WTC11 (cell line): Measurements from ENCODE around the gene ZNF574. TPM values are rescaled to one million over a fixed set of nuclear protein-coding genes. Genes with fewer than 3 reads are reported as not detected.

Experiments
- ATAC-seq: fragments of 200-7000 bp; cut with Tn5 transposase; 2 replicates; pipeline ENCODE4 v1.10.0; 2021; ENCODE audit warnings: mild to moderate bottlenecking, moderate library complexity
- CTCF ChIA-PET: fragments of 300-600 bp; sonication (Branson Sonifier 250); formaldehyde crosslinking; loops from one replicate; lab custom pipeline; 2021; ENCODE audit warnings: antibody characterized with exemption; lab: Charles Lee
- POLR2A ChIA-PET: fragments of 350-600 bp; sonication (Branson Sonifier 250); formaldehyde crosslinking; loops from one replicate; lab custom pipeline; 2021; ENCODE audit warnings: antibody characterized with exemption; lab: Charles Lee
- DNase-seq: peaks from one replicate; pipeline ENCODE4 v3.0.0; 2021; ENCODE audit warnings: low spot score
- H3K27ac Mint-ChIP-seq: 2 replicates; pipeline ENCODE4 v1.8.0; 2021; ENCODE audit warnings: mixed read lengths
- H3K27me3 Mint-ChIP-seq: 2 replicates; pipeline ENCODE4 v1.8.0; 2021; ENCODE audit warnings: low read depth, mild to moderate bottlenecking, moderate library complexity, mixed read lengths
- H3K36me3 Mint-ChIP-seq: 2 replicates; pipeline ENCODE4 v1.8.0; 2021; ENCODE audit warnings: mixed read lengths
- H3K4me1 Mint-ChIP-seq: 2 replicates; pipeline ENCODE4 v1.8.0; 2022; ENCODE audit warnings: mixed read lengths
- H3K4me3 Mint-ChIP-seq: 2 replicates; pipeline ENCODE4 v1.8.0; 2021; ENCODE audit warnings: mild to moderate bottlenecking, moderate library complexity, mixed read lengths
- H3K9me3 Mint-ChIP-seq: 2 replicates; pipeline ENCODE4 v1.8.0; 2021; ENCODE audit warnings: mixed read lengths
- ATF6 ChIP-seq: sonication (generic); formaldehyde crosslinking; IDR thresholded peaks from 2 replicates; pipeline ENCODE4 v1.8.1; 2023; ENCODE audit warnings: mild to moderate bottlenecking, missing genetic modification reagents
- CBFB ChIP-seq: sonication (generic); formaldehyde crosslinking; IDR thresholded peaks from 2 replicates; pipeline ENCODE4 v1.8.1; 2022; ENCODE audit warnings: mild to moderate bottlenecking, low read depth, missing genetic modification reagents
- CREB1 ChIP-seq: sonication (generic); formaldehyde crosslinking; IDR thresholded peaks from 2 replicates; pipeline ENCODE4 v1.8.0; 2023; ENCODE audit warnings: mild to moderate bottlenecking, missing genetic modification reagents
- CREM ChIP-seq: sonication (generic); formaldehyde crosslinking; IDR thresholded peaks from 2 replicates; pipeline ENCODE4 v1.8.1; 2022; ENCODE audit warnings: mild to moderate bottlenecking, missing genetic modification reagents, moderate library complexity
- EMX1 ChIP-seq: fragments of 250-450 bp; sonication (Bioruptor Pico); IDR thresholded peaks from 2 replicates; pipeline ENCODE4 v1.8.0; 2021; ENCODE audit warnings: mild to moderate bottlenecking
- ESRRA ChIP-seq: sonication (generic); formaldehyde crosslinking; IDR thresholded peaks from 2 replicates; pipeline ENCODE4 v1.8.1; 2022; ENCODE audit warnings: mild to moderate bottlenecking, missing genetic modification reagents, borderline replicate concordance
- PRDM15 ChIP-seq: sonication (generic); formaldehyde crosslinking; IDR thresholded peaks from 2 replicates; pipeline ENCODE4 v1.8.0; 2022; ENCODE audit warnings: missing genetic modification reagents
- SMAD4 ChIP-seq: sonication (generic); formaldehyde crosslinking; IDR thresholded peaks from 2 replicates; pipeline ENCODE4 v1.8.0; 2022; ENCODE audit warnings: mild to moderate bottlenecking, missing genetic modification reagents
- SP1 ChIP-seq: sonication (generic); formaldehyde crosslinking; conservative IDR thresholded peaks from 2 replicates; pipeline ENCODE4 v1.8.1; 2022; ENCODE audit warnings: missing genetic modification reagents
- STAT6 ChIP-seq: sonication (generic); formaldehyde crosslinking; conservative IDR thresholded peaks from 2 replicates; pipeline ENCODE4 v1.8.1; 2023; ENCODE audit warnings: mild to moderate bottlenecking, low read depth, missing genetic modification reagents, moderate library complexity
- ZNF423 ChIP-seq: fragments of 250-450 bp; sonication (Bioruptor Pico); IDR thresholded peaks from 2 replicates; pipeline ENCODE4 v2.1.2; 2022; ENCODE audit warnings: mild to moderate bottlenecking, moderate library complexity
- ZNF512 ChIP-seq: sonication (generic); formaldehyde crosslinking; IDR thresholded peaks from 2 replicates; pipeline ENCODE4 v1.8.1; 2022; ENCODE audit warnings: missing genetic modification reagents, borderline replicate concordance
- total RNA-seq: library from RNA; stranded (reverse); gene quantifications from 3 replicates; pipeline ENCODE4 v1.2.3, GENCODE V29; 2021

The ZNF574 gene
- total RNA-seq, 1 experiment from 2014 or later, result 30.6 TPM

GRCh38 chr19:42123765-42124164 is 47.8 kb downstream of the ZNF574 start (continued):
- TF ChIP-seq ZNF512 (CRISPR knock-in tag) (no peak), STAT6 (CRISPR knock-in tag) (no peak), PRDM15 (no peak), SP1 (CRISPR knock-in tag) (no peak), ESRRA (no peak), ZNF423 (no peak), SMAD4 (CRISPR knock-in tag) (no peak), CREM (CRISPR knock-in tag) (no peak)
- TF ChIP-seq, all 79 proteins: peak for 0

- no peak for ATAC-seq
- Mint-ChIP-seq H3K4me3 (no peak overlapping the region), H3K27me3 (0 out of 2 replicates have a peak, but pooled peaks cover 4% of the 10 kb centered on the region), H3K4me1 (peaks cover 12% of the 10 kb centered on the region), H3K36me3 (peaks cover 3% of the 10 kb centered on the region; the same call in 1 of the 2 replicates), H3K27ac (no peak overlapping the region), H3K9me3 (peaks cover 4% of the 10 kb centered on the region)
- ChIA-PET CTCF (interaction anchor here (0.7 to 3.6 kb wide), 10 partner anchors 8 to 60 kb away, joined by 3 to 34 read pairs (median 4); no protein-coding TSS in a partner anchor), POLR2A (interaction anchor here (0.6 kb wide), 1 partner anchor 106 kb away, joined by 4 read pairs; no protein-coding TSS in a partner anchor)
- no peak for DNase-seq
- no peak for TF ChIP-seq EMX1 (CRISPR knock-in tag)
- TF ChIP-seq CREB1, result no peak
- TF ChIP-seq CBFB (CRISPR knock-in tag), result no peak
- no peak for TF ChIP-seq ZNF512 (CRISPR knock-in tag)
- TF ChIP-seq ATF6 (CRISPR knock-in tag), result no peak
Observed at GRCh38 chr19:42124386-42124901, 48.5 kb downstream of the ZNF574 start.
